Measurements from ENCODE around the gene COL12A1.

Gene COL12A1

GRCh38 chr6:75178757-75179156 is 27.1 kb downstream of the COL12A1 start:
- no peak for DNase-seq (ENCODE audit: low read depth in 2 of 2)

GRCh38 chr6:75176076-75176582 is 29.7 kb downstream of the COL12A1 start:
- no peak for DNase-seq (ENCODE audit: low read depth in 2 of 2)

GRCh38 chr6:75171986-75172385 is 33.9 kb downstream of the COL12A1 start:
- no peak for DNase-seq (ENCODE audit: low read depth in 2 of 2)

- no peak for DNase-seq (ENCODE audit: low read depth in 2 of 2)
Observed at GRCh38 chr6:75171567-75171966, 34.3 kb downstream of the COL12A1 start.

- DNase-seq (ENCODE audit: low read depth in 2 of 2) = no peak
Observed at GRCh38 chr6:75170691-75171560, 34.9 kb downstream of the COL12A1 start.

- no peak for DNase-seq (ENCODE audit: low read depth in 2 of 2)
Observed at GRCh38 chr6:75169689-75170586, 35.9 kb downstream of the COL12A1 start.

- DNase-seq (ENCODE audit: low read depth in 2 of 2) = no peak
Observed at GRCh38 chr6:75167851-75168250, 38.0 kb downstream of the COL12A1 start.

GRCh38 chr6:75167325-75167724 is 38.5 kb downstream of the COL12A1 start:
- DNase-seq (ENCODE audit: low read depth in 2 of 2) = no peak

GRCh38 chr6:75166773-75167172 is 39.1 kb downstream of the COL12A1 start:
- no peak for DNase-seq (ENCODE audit: low read depth in 2 of 2)

GRCh38 chr6:75166236-75166635 is 39.6 kb downstream of the COL12A1 start:
- no peak for DNase-seq (ENCODE audit: low read depth in 2 of 2)

GRCh38 chr6:75158176-75158575 is 47.7 kb downstream of the COL12A1 start:
- DNase-seq (ENCODE audit: low read depth in 2 of 2) = no peak

GRCh38 chr6:75157336-75157735 is 48.5 kb downstream of the COL12A1 start:
- no peak for DNase-seq (ENCODE audit: low read depth in 2 of 2)

GRCh38 chr6:75156186-75156878 is 49.5 kb downstream of the COL12A1 start:
- DNase-seq (ENCODE audit: low read depth in 2 of 2) = no peak

- DNase-seq (ENCODE audit: low read depth in 2 of 2) = no peak
Observed at GRCh38 chr6:75155631-75156030, 50.2 kb downstream of the COL12A1 start.

GRCh38 chr6:75154973-75155372 is 50.9 kb downstream of the COL12A1 start:
- no peak for DNase-seq (ENCODE audit: low read depth in 2 of 2)

- DNase-seq (ENCODE audit: low read depth in 2 of 2) = no peak
Observed at GRCh38 chr6:75150685-75151412, 55.0 kb downstream of the COL12A1 start.

GRCh38 chr6:75149696-75150095 is 56.2 kb downstream of the COL12A1 start:
- no peak for DNase-seq (ENCODE audit: low read depth in 2 of 2)

GRCh38 chr6:75149240-75149639 is 56.6 kb downstream of the COL12A1 start:
- no peak for DNase-seq (ENCODE audit: low read depth in 2 of 2)

- DNase-seq (ENCODE audit: low read depth in 2 of 2) = no peak
Observed at GRCh38 chr6:75147512-75147911, 58.3 kb downstream of the COL12A1 start.

- DNase-seq (ENCODE audit: low read depth in 2 of 2) = no peak
Observed at GRCh38 chr6:75145976-75146375, 59.9 kb downstream of the COL12A1 start.

- DNase-seq (ENCODE audit: low read depth in 2 of 2) = no peak
Observed at GRCh38 chr6:75145211-75145610, 60.6 kb downstream of the COL12A1 start.

Data from stimulated activated CD4-positive, alpha-beta T cell treated with anti-CD3 and anti-CD28 coated beads, Interleukin-1b, Interleukin-23, amount 100 ng/mL, for 1 hour (primary cell).